ENCODE data around the gene IFT88. TPM values are rescaled to one million over a fixed set of nuclear protein-coding genes. Genes with fewer than 3 reads are reported as not detected.

IFT88 gene
- polyA plus RNA-seq, 1 donor from 2014 or later: 32.7 TPM

- H4K20me1 ChIP-seq (ENCODE audit: insufficient read depth): no peaks in the 10 kb centered on the region
- H3K9me3 ChIP-seq (ENCODE audit: low read length): no peaks in the 10 kb centered on the region
- H3K4me3 ChIP-seq (ENCODE audit: low read length): no peak overlapping the region
- H3K4me2 ChIP-seq (ENCODE audit: low read length): no peak overlapping the region
- no peak for TF ChIP-seq EP300 (conservative IDR thresholded peaks at IDR 0.05; ENCODE audit: poor library complexity, severe bottlenecking)
- no peak for TF ChIP-seq MXI1 (conservative IDR thresholded peaks at IDR 0.05; ENCODE audit: poor library complexity, severe bottlenecking)
- TF ChIP-seq RAD21 (conservative IDR thresholded peaks at IDR 0.05): no peak
- no peak for TF ChIP-seq EZH2 (IDR thresholded peaks at IDR 0.05; ENCODE audit: borderline replicate concordance, insufficient read depth, low read length, poor library complexity, severe bottlenecking)
- no peak for TF ChIP-seq SMC3 (conservative IDR thresholded peaks at IDR 0.05; ENCODE audit: poor library complexity)
- TF ChIP-seq REST (IDR thresholded peaks at IDR 0.05; ENCODE audit: borderline replicate concordance): no peak
- no peak for TF ChIP-seq TAF1 (IDR thresholded peaks at IDR 0.05; ENCODE audit: low read depth)
- no peak for TF ChIP-seq POLR2AphosphoS5 (IDR thresholded peaks at IDR 0.05)
- TF ChIP-seq CTCF (IDR thresholded peaks at IDR 0.05; ENCODE audit: poor library complexity, severe bottlenecking): no peak
- peaks cover 10% of the 10 kb centered on the region for H3K79me2 ChIP-seq (replicated peaks; ENCODE audit: insufficient read depth, low read length)
- no peaks in the 10 kb centered on the region for H3K27me3 ChIP-seq (ENCODE audit: insufficient read depth, low read depth, low read length)
- no peaks in the 10 kb centered on the region for H3K9me2 ChIP-seq (ENCODE audit: insufficient read depth, low read length)
- H3K36me3 ChIP-seq (ENCODE audit: insufficient read depth, low read length): peaks cover 13% of the 10 kb centered on the region
- H3K27ac ChIP-seq (ENCODE audit: low read length): no peak overlapping the region
- H3F3A ChIP-seq (ENCODE audit: insufficient read depth, low read length, poor library complexity, severe bottlenecking): no peaks in the 10 kb centered on the region
- no peak overlapping the region for H2AFZ ChIP-seq (ENCODE audit: low read depth, low read length)
- no peak overlapping the region for H3K9ac ChIP-seq (ENCODE audit: low read length)
Observed at GRCh38 chr13:20573636-20574035, 6.7 kb downstream of the IFT88 start.

- H4K20me1 ChIP-seq (ENCODE audit: insufficient read depth): no peaks in the 10 kb centered on the region
- no peaks in the 10 kb centered on the region for H3K27me3 ChIP-seq (ENCODE audit: insufficient read depth, low read depth, low read length)
- H3K36me3 ChIP-seq (ENCODE audit: insufficient read depth, low read length): peaks cover 26% of the 10 kb centered on the region
- H3K9me2 ChIP-seq (ENCODE audit: insufficient read depth, low read length): no peaks in the 10 kb centered on the region
- H3K9me3 ChIP-seq (ENCODE audit: low read length): no peaks in the 10 kb centered on the region
- no peak overlapping the region for H2AFZ ChIP-seq (ENCODE audit: low read depth, low read length)
- peaks cover 7% of the 10 kb centered on the region for H3K79me2 ChIP-seq (replicated peaks; ENCODE audit: insufficient read depth, low read length)
- no peak overlapping the region for H3K4me3 ChIP-seq (ENCODE audit: low read length)
- TF ChIP-seq REST (IDR thresholded peaks at IDR 0.05; ENCODE audit: borderline replicate concordance) (no peak), EP300 (conservative IDR thresholded peaks at IDR 0.05; ENCODE audit: poor library complexity, severe bottlenecking) (no peak), EZH2 (IDR thresholded peaks at IDR 0.05; ENCODE audit: borderline replicate concordance, insufficient read depth, low read length, poor library complexity, severe bottlenecking) (no peak), RAD21 (conservative IDR thresholded peaks at IDR 0.05) (no peak), MXI1 (conservative IDR thresholded peaks at IDR 0.05; ENCODE audit: poor library complexity, severe bottlenecking) (no peak)
- no peak overlapping the region for H3K27ac ChIP-seq (ENCODE audit: low read length)
- no peak overlapping the region for H3K4me2 ChIP-seq (ENCODE audit: low read length)
- H3K9ac ChIP-seq (ENCODE audit: low read length): no peak overlapping the region
- H3F3A ChIP-seq (ENCODE audit: insufficient read depth, low read length, poor library complexity, severe bottlenecking): no peaks in the 10 kb centered on the region
Observed at GRCh38 chr13:20579191-20579590, 12.2 kb downstream of the IFT88 start.
